HCT116 (cell line): ENCODE data around the gene GUCA2B. TPM values are rescaled to one million over a fixed set of nuclear protein-coding genes. Genes with fewer than 3 reads are reported as not detected.

Experiments
- ATAC-seq: fragments of 200-7000 bp; cut with Tn5 transposase; 2 replicates; pipeline ENCODE4 v1.9.1; 2020; ENCODE audit warnings: mild to moderate bottlenecking, moderate library complexity
- BruUV-seq: library from RNA; stranded (reverse); fragments of 400-500 nt; replicated peaks from 2 replicates; lab custom pipeline; 2021; lab: Mats Ljungman, UMichigan
- CTCF ChIA-PET: fragments of 300-600 bp; sonication (Branson Sonifier 250); formaldehyde crosslinking; loops from one replicate; lab custom pipeline; 2021; ENCODE audit warnings: antibody characterized with exemption; lab: Charles Lee
- POLR2A ChIA-PET: fragments of 300-600, 350-600 bp; sonication (Branson Sonifier 250); formaldehyde crosslinking; loops from one replicate; lab custom pipeline; 2021; ENCODE audit warnings: antibody characterized with exemption; lab: Charles Lee
- RAD21 ChIA-PET, 2 experiments: fragments of 300-600 bp; sonication (Branson Sonifier 250); formaldehyde crosslinking; loops; one replicate each; lab custom pipeline; 2023; ENCODE audit warnings: low total read pairs in 2 of 2; ENCODE audit not compliant: uncharacterized antibody in 2 of 2, unreplicated experiment in 2 of 2, low non-redundant PET in 1 of 2; lab: Charles Lee
- DNase-seq: peaks from one replicate; pipeline ENCODE4 v3.0.0-alpha.2; 2010; ENCODE audit warnings: low read depth, low spot score
- H2AFZ ChIP-seq: fragments of 200-600 bp; shearing (Covaris generic), sonication (generic); 2 replicates; pipeline ENCODE4 v1.6.1; 2017; ENCODE audit warnings: low read depth, mixed run types, mixed read lengths, antibody characterized with exemption, low read length; ENCODE audit not compliant: poor library complexity, severe bottlenecking
- H3K27ac ChIP-seq: 2 replicates; pipeline ENCODE4 v1.5.1; 2012; ENCODE audit warnings: low read depth, low read length
- H3K27me3 ChIP-seq: fragments of 200-600 bp; sonication (generic); 2 replicates; pipeline ENCODE4 v1.6.1; 2016; ENCODE audit warnings: mixed run types, low read length, mixed read lengths; ENCODE audit not compliant: insufficient read depth
- H3K36me3 ChIP-seq, 2 experiments: fragments of 200-500 bp in 1 of 2; fragments of 200-600 bp in 1 of 2; sonication (Bioruptor generic) in 1 of 2; sonication (generic) in 1 of 2; 2 replicates each; pipeline versions ENCODE4 v1.5.1 to v1.6.1; 2014 to 2016; ENCODE audit warnings: low read length in 2 of 2, inconsistent platforms in 1 of 2, mixed read lengths in 1 of 2, mixed run types in 1 of 2; ENCODE audit not compliant: insufficient read depth in 2 of 2, control insufficient read depth in 1 of 2
- H3K4me1 ChIP-seq, 2 experiments: fragments of 200-600 bp in 1 of 2; sonication (generic) in 1 of 2; 2 replicates each; pipeline versions ENCODE4 v1.5.1 to v1.6.1; 2012 to 2017; ENCODE audit warnings: low read length in 2 of 2, inconsistent platforms in 1 of 2, mild to moderate bottlenecking in 1 of 2, mixed read lengths in 1 of 2, mixed run types in 1 of 2, moderate library complexity in 1 of 2; ENCODE audit not compliant: insufficient read depth in 2 of 2, control insufficient read depth in 1 of 2
- H3K4me2 ChIP-seq: fragments of 200-600 bp; sonication (generic); 2 replicates; pipeline ENCODE4 v1.6.1; 2017; ENCODE audit warnings: mixed run types, low read length, mixed read lengths
- H3K4me3 ChIP-seq, 2 experiments: fragments of 200-600 bp in 1 of 2; sonication (generic) in 1 of 2; replicated peaks in 1 of 2; 2 replicates each; pipeline ENCODE4 v1.5.1; 2011 to 2016; ENCODE audit warnings: low read length in 2 of 2, control low read depth in 1 of 2, low read depth in 1 of 2, mild to moderate bottlenecking in 1 of 2, mixed read lengths in 1 of 2, mixed run types in 1 of 2
- H3K79me2 ChIP-seq: fragments of 200-600 bp; sonication (generic); 2 replicates; pipeline ENCODE4 v1.6.1; 2017; ENCODE audit warnings: mild to moderate bottlenecking, mixed run types, low read length, moderate library complexity, mixed read lengths; ENCODE audit not compliant: insufficient read depth
- H3K9ac ChIP-seq: fragments of 200-600 bp; sonication (generic); 2 replicates; pipeline ENCODE4 v1.6.1; 2016; ENCODE audit warnings: low read length, mixed read lengths
- H3K9me2 ChIP-seq: fragments of 200-600 bp; sonication (generic), shearing (Covaris generic); 2 replicates; pipeline ENCODE4 v1.6.1; 2017; ENCODE audit warnings: mixed run types, mild to moderate bottlenecking, moderate library complexity; ENCODE audit not compliant: insufficient read depth
- H3K9me3 ChIP-seq, 2 experiments: fragments of 200-500 bp in 1 of 2; fragments of 200-600 bp in 1 of 2; sonication (Bioruptor generic) in 1 of 2; sonication (generic) in 1 of 2; 2 replicates each; pipeline ENCODE4 v1.6.1; 2014 to 2017; ENCODE audit warnings: low read length in 2 of 2, mixed read lengths in 2 of 2, inconsistent platforms in 1 of 2, low read depth in 1 of 2, mild to moderate bottlenecking in 1 of 2, mixed run types in 1 of 2, moderate library complexity in 1 of 2; ENCODE audit not compliant: control insufficient read depth in 1 of 2, insufficient read depth in 1 of 2
- H4K20me1 ChIP-seq: fragments of 200-600 bp; sonication (generic), shearing (Covaris generic); 2 replicates; pipeline ENCODE4 v1.6.1; 2017; ENCODE audit warnings: mixed run types, mild to moderate bottlenecking, moderate library complexity; ENCODE audit not compliant: insufficient read depth
- ELF1 ChIP-seq: IDR thresholded peaks from 2 replicates; pipeline ENCODE4 v1.6.1; 2012; ENCODE audit warnings: low read depth, borderline replicate concordance
- EZH2phosphoT487 ChIP-seq: fragments of 200-600 bp; IDR thresholded peaks from 2 replicates; pipeline ENCODE4 v1.6.1; 2018; ENCODE audit warnings: antibody characterized with exemption, borderline replicate concordance
- FOSL1 ChIP-seq: IDR thresholded peaks from 2 replicates; pipeline ENCODE4 v1.6.1; 2012; ENCODE audit warnings: low read depth
- POLR2AphosphoS5 ChIP-seq: IDR thresholded peaks from 2 replicates; pipeline ENCODE4 v1.6.1; 2011; ENCODE audit warnings: mild to moderate bottlenecking, low read depth, low read length, moderate library complexity
- RAD21 ChIP-seq: IDR thresholded peaks from 2 replicates; pipeline ENCODE4 v1.6.1; 2012; ENCODE audit warnings: low read depth, mild to moderate bottlenecking
- SIN3A ChIP-seq: IDR thresholded peaks from 2 replicates; pipeline ENCODE4 v1.6.1; 2012; ENCODE audit warnings: low read depth
- SRF ChIP-seq: IDR thresholded peaks from 2 replicates; pipeline ENCODE4 v1.6.1; 2012; ENCODE audit warnings: low read depth
- TCF7L2 ChIP-seq: IDR thresholded peaks from 2 replicates; pipeline ENCODE4 v1.7.0; 2011; ENCODE audit warnings: borderline replicate concordance, inconsistent platforms; ENCODE audit not compliant: insufficient read depth, insufficient read length; ENCODE audit errors: extremely low read depth
- YY1 ChIP-seq: IDR thresholded peaks from 2 replicates; pipeline ENCODE4 v1.6.1; 2011; ENCODE audit warnings: low read length, low read depth, moderate library complexity, mild to moderate bottlenecking; ENCODE audit not compliant: insufficient replicate concordance; ENCODE audit errors: extremely low read depth
- ZNF274 ChIP-seq: fragments of 200-500 bp; sonication (Bioruptor generic); IDR thresholded peaks from 2 replicates; pipeline ENCODE4 v1.6.1; 2014; ENCODE audit warnings: mild to moderate bottlenecking, low read depth, low read length, inconsistent platforms
- intact Hi-C: fragments of 100-400 bp; cut with micrococcal nuclease; formaldehyde crosslinking; loops from 2 replicates; pipeline ENCODE4 v1.10.0; 2022
- total RNA-seq: library from RNA; stranded (reverse); gene quantifications from one replicate; pipeline ENCODE4 v1.2.1, GENCODE V29; 2021; ENCODE audit not compliant: unreplicated experiment
- TF ChIP-seq, protein P1 (sequence below): IDR thresholded peaks from 2 replicates; pipeline ENCODE4 v1.6.1; 2012
- TF ChIP-seq, protein P2 (sequence below): IDR thresholded peaks from 2 replicates; pipeline ENCODE4 v1.6.1; 2011; ENCODE audit warnings: mild to moderate bottlenecking, low read length, moderate library complexity; ENCODE audit not compliant: insufficient replicate concordance; ENCODE audit errors: extremely low read depth
- TF ChIP-seq, protein P3 (sequence below), 3 experiments: fragments of 200-600 bp in 1 of 3; sonication (generic) in 1 of 3; IDR thresholded peaks in 2 of 3; conservative IDR thresholded peaks in 1 of 3; 2 replicates each; pipeline ENCODE4 v1.5.1; 2012 to 2017; ENCODE audit warnings: low read depth in 2 of 3, low read length in 2 of 3, antibody characterized with exemption in 1 of 3, borderline replicate concordance in 1 of 3, control low read depth in 1 of 3, mild to moderate bottlenecking in 1 of 3, mixed read lengths in 1 of 3, mixed run types in 1 of 3, moderate library complexity in 1 of 3; ENCODE audit not compliant: insufficient read depth in 1 of 3
- TF ChIP-seq, protein P4 (sequence below): IDR thresholded peaks from 2 replicates; pipeline ENCODE4 v1.6.1; 2012

Gene GUCA2B
- total RNA-seq, 1 experiment from 2014 or later, result not detected

DNA sequence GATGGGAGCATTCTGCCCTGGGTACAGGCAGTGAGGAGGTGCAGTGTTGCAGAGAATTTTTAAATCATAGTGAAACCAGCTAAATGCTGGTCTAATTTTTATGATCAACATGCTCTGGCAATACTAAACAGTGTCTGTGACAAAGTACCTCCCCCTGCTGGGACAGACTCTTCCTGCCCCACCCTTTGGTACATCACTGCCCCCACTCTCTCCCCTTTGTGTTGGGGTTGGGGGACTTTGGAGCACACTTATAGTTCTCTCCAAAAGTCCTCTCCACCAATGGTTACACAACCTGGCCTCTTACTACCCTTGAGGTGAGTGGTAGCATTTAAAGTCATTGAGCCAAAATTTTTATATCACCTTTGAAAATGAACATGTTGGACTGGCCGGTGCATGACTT lies 48.2 kb upstream of the GUCA2B start:
- Histone ChIP-seq H4K20me1 (no peaks in the 10 kb centered on the region), H3K9ac (no peak overlapping the region), H3K9me3 (no peaks in the 10 kb centered on the region), H2AFZ (no peak overlapping the region), H3K4me1 (no peaks in the 10 kb centered on the region), H3K27ac (no peak overlapping the region), H3K79me2 (no peaks in the 10 kb centered on the region), H3K4me2 (no peak overlapping the region), H3K27me3 (no peaks in the 10 kb centered on the region), H3K4me3 (no peak overlapping the region), H3K36me3 (no peaks in the 10 kb centered on the region), H3K9me2 (no peaks in the 10 kb centered on the region)
- CTCF ChIA-PET, result no interaction called here
- no TSS peak for BruUV-seq
- intact Hi-C loops, result no loop called here
- ATAC-seq (no peak), DNase-seq (no peak)
- TF ChIP-seq, protein P1, sequence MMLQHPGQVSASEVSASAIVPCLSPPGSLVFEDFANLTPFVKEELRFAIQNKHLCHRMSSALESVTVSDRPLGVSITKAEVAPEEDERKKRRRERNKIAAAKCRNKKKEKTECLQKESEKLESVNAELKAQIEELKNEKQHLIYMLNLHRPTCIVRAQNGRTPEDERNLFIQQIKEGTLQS, result no peak
- no peak for TF ChIP-seq ELF1
- TF ChIP-seq, protein P2, sequence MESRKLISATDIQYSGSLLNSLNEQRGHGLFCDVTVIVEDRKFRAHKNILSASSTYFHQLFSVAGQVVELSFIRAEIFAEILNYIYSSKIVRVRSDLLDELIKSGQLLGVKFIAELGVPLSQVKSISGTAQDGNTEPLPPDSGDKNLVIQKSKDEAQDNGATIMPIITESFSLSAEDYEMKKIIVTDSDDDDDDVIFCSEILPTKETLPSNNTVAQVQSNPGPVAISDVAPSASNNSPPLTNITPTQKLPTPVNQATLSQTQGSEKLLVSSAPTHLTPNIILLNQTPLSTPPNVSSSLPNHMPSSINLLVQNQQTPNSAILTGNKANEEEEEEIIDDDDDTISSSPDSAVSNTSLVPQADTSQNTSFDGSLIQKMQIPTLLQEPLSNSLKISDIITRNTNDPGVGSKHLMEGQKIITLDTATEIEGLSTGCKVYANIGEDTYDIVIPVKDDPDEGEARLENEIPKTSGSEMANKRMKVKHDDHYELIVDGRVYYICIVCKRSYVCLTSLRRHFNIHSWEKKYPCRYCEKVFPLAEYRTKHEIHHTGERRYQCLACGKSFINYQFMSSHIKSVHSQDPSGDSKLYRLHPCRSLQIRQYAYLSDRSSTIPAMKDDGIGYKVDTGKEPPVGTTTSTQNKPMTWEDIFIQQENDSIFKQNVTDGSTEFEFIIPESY, result no peak
- TF ChIP-seq RAD21, result no peak
- TF ChIP-seq, protein P3, sequence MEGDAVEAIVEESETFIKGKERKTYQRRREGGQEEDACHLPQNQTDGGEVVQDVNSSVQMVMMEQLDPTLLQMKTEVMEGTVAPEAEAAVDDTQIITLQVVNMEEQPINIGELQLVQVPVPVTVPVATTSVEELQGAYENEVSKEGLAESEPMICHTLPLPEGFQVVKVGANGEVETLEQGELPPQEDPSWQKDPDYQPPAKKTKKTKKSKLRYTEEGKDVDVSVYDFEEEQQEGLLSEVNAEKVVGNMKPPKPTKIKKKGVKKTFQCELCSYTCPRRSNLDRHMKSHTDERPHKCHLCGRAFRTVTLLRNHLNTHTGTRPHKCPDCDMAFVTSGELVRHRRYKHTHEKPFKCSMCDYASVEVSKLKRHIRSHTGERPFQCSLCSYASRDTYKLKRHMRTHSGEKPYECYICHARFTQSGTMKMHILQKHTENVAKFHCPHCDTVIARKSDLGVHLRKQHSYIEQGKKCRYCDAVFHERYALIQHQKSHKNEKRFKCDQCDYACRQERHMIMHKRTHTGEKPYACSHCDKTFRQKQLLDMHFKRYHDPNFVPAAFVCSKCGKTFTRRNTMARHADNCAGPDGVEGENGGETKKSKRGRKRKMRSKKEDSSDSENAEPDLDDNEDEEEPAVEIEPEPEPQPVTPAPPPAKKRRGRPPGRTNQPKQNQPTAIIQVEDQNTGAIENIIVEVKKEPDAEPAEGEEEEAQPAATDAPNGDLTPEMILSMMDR (IDR thresholded peaks at IDR 0.05 in 2 of 3, conservative IDR thresholded peaks at IDR 0.05 in 1 of 3; ENCODE audit: borderline replicate concordance in 1 of 3, insufficient read depth in 1 of 3, low read depth in 2 of 3, low read length in 2 of 3), result no peak
- no peak for TF ChIP-seq ZNF274
- TF ChIP-seq FOSL1, result no peak
- no peak for TF ChIP-seq POLR2AphosphoS5
- TF ChIP-seq TCF7L2, result no peak
- TF ChIP-seq, protein P4, sequence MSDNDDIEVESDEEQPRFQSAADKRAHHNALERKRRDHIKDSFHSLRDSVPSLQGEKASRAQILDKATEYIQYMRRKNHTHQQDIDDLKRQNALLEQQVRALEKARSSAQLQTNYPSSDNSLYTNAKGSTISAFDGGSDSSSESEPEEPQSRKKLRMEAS, result no peak
- TF ChIP-seq SRF, result no peak
- TF ChIP-seq YY1, result no peak
- TF ChIP-seq EZH2phosphoT487, result no peak
- no peak for TF ChIP-seq SIN3A
- POLR2A ChIA-PET, result no interaction called here
- RAD21 ChIA-PET, result no interaction called here
